HepG2 (cell line): ENCODE measurements around the gene POU6F2. TPM values are rescaled to one million over a fixed set of nuclear protein-coding genes. Genes with fewer than 3 reads are reported as not detected.

Source experiments
- ATAC-seq: fragments of 200-7000 bp; cut with Tn5 transposase; 3 replicates; pipeline ENCODE4 v1.9.1; 2020; ENCODE audit warnings: mild to moderate bottlenecking, moderate library complexity
- BruUV-seq: library from RNA; stranded (reverse); fragments of 400-500 nt; replicated peaks from 2 replicates; lab custom pipeline; 2021; lab: Mats Ljungman, UMichigan
- CTCF ChIA-PET: fragments of 300-600 bp; formaldehyde crosslinking; extraction: SDS; loops from one replicate; lab custom pipeline; 2021; ENCODE audit warnings: low total read pairs, inconsistent platforms, low intra/inter-chr PET ratio; lab: Yijun Ruan, JAX
- POLR2A ChIA-PET: fragments of 350-600 bp; sonication (Branson Sonifier 250); formaldehyde crosslinking; loops from one replicate; lab custom pipeline; 2020; ENCODE audit warnings: antibody characterized with exemption, inconsistent platforms; lab: Yijun Ruan, JAX
- DNase-seq: peaks from one replicate; pipeline ENCODE4 v3.0.0-alpha.2; 2015; ENCODE audit warnings: low spot score
- FAIRE-seq: peaks from 3 replicates; lab custom pipeline; 2011; peaks lifted over from hg19 to GRCh38; lab: Jason Lieb, UNC
- H2AFZ ChIP-seq: one replicate; pipeline ENCODE4 v1.6.1; 2011; ENCODE audit warnings: low read length, inconsistent platforms
- H3K27ac ChIP-seq: fragments of 300-600 bp; 3 replicates; pipeline ENCODE4 v1.8.0; 2011; ENCODE audit warnings: mixed run types, mild to moderate bottlenecking, mixed read lengths, low read length, inconsistent platforms; ENCODE audit not compliant: insufficient read depth; ENCODE audit errors: extremely low read length
- H3K27me3 ChIP-seq, 2 experiments: fragments of 200-600 bp in 1 of 2; 2 replicates in 1 of 2; 3 replicates in 1 of 2; pipeline versions ENCODE4 v1.6.0 to v1.8.0; 2011; ENCODE audit warnings: low read length in 2 of 2, mild to moderate bottlenecking in 2 of 2, moderate library complexity in 2 of 2, inconsistent platforms in 1 of 2; ENCODE audit not compliant: insufficient read depth in 2 of 2, control insufficient read depth in 1 of 2
- H3K36me3 ChIP-seq, 2 experiments: fragments of 200-600 bp in 1 of 2; replicated peaks in 1 of 2; 2 replicates in 1 of 2; 3 replicates in 1 of 2; pipeline versions ENCODE4 v1.5.1 to v1.8.0; 2011; ENCODE audit warnings: low read length in 2 of 2, inconsistent platforms in 1 of 2; ENCODE audit not compliant: insufficient read depth in 2 of 2, control insufficient read depth in 1 of 2
- H3K4me1 ChIP-seq: 2 replicates; pipeline ENCODE4 v1.5.1; 2012; ENCODE audit warnings: low read length, inconsistent platforms; ENCODE audit not compliant: insufficient read depth
- H3K4me2 ChIP-seq: 2 replicates; pipeline ENCODE4 v1.6.0; 2011; ENCODE audit warnings: low read depth, low read length, inconsistent platforms
- H3K4me3 ChIP-seq, 3 experiments: fragments of 200-600 bp in 1 of 3; sonication (generic), shearing (Covaris generic) in 1 of 3; replicated peaks in 1 of 3; 2 replicates each; pipeline ENCODE4 v1.5.1; 2011 to 2016; ENCODE audit warnings: low read length in 3 of 3, inconsistent platforms in 2 of 3, low read depth in 2 of 3, mild to moderate bottlenecking in 2 of 3, control low read depth in 1 of 3, mixed read lengths in 1 of 3; ENCODE audit not compliant: insufficient read depth in 1 of 3
- H3K79me2 ChIP-seq: one replicate; pipeline ENCODE4 v1.6.1; 2011; ENCODE audit warnings: low read length, inconsistent platforms; ENCODE audit not compliant: insufficient read depth
- H3K9ac ChIP-seq: 2 replicates; pipeline ENCODE4 v1.6.0; 2011; ENCODE audit warnings: mild to moderate bottlenecking, low read depth, low read length, inconsistent platforms; ENCODE audit not compliant: insufficient read depth
- H3K9me3 ChIP-seq: 2 replicates; pipeline ENCODE4 v1.5.1; 2012; ENCODE audit warnings: mild to moderate bottlenecking, low read length
- H4K20me1 ChIP-seq: 2 replicates; pipeline ENCODE4 v1.6.0; 2011; ENCODE audit warnings: inconsistent platforms, mild to moderate bottlenecking, low read length, moderate library complexity; ENCODE audit not compliant: insufficient read depth
- FOXM1 ChIP-seq: sonication (generic); formaldehyde crosslinking; IDR thresholded peaks from 2 replicates; pipeline ENCODE4 v1.5.0; 2020; ENCODE audit warnings: missing genetic modification reagents
- IRF9 ChIP-seq: sonication (generic); formaldehyde crosslinking; IDR thresholded peaks from 2 replicates; pipeline ENCODE4 v1.8.0; 2022; ENCODE audit warnings: missing genetic modification reagents, mild to moderate bottlenecking, borderline replicate concordance
- NAIF1 ChIP-seq: sonication (generic); formaldehyde crosslinking; IDR thresholded peaks from 2 replicates; pipeline ENCODE4 v1.5.0; 2020; ENCODE audit warnings: mild to moderate bottlenecking, missing genetic modification reagents, borderline replicate concordance
- PAX8 ChIP-seq: sonication (generic); formaldehyde crosslinking; IDR thresholded peaks from 2 replicates; pipeline ENCODE4 v1.8.0; 2022; ENCODE audit warnings: mild to moderate bottlenecking, missing genetic modification reagents, borderline replicate concordance
- ZNF318 ChIP-seq: sonication (generic); formaldehyde crosslinking; IDR thresholded peaks from 2 replicates; pipeline ENCODE4 v1.4.0; 2020; ENCODE audit warnings: mild to moderate bottlenecking, missing genetic modification reagents
- ZNF407 ChIP-seq: sonication (generic); formaldehyde crosslinking; IDR thresholded peaks from one replicate; pipeline ENCODE4 v1.5.1; 2020; ENCODE audit warnings: mild to moderate bottlenecking, missing genetic modification reagents; ENCODE audit errors: not compliant biosample characterization
- WGBS: methylation state at CpG from one replicate; pipeline ENCODE4 v1.1.6; 2017; ENCODE audit warnings: low lambda C conversion rate; 5-methylcytosine and 5-hydroxymethylcytosine counted together
- in situ Hi-C: cut with HindIII; loops from 2 replicates; pipeline ENCODE4 v1.10.0; 2017; ENCODE audit warnings: low pct_unique_long_range_greater_than_20kb; ENCODE audit not compliant: extremely low pct_ligation_motif_present
- intact Hi-C: fragments of 100-400 bp; cut with micrococcal nuclease; formaldehyde crosslinking; loops from one replicate; pipeline ENCODE4 v1.10.0; 2022; ENCODE audit not compliant: unreplicated experiment
- polyA plus RNA-seq, 8 experiments: library from polyadenylated mRNA; depleted of rRNA in 3 of 8; stranded (reverse) in 7 of 8; unstranded in 1 of 8; fragments of >200 nt; fragmentation: Illumina TruSeq in 4 of 8; extraction: Trizol in 4 of 8; gene quantifications; 2 replicates each; pipeline versions ENCODE4 v1.2.1 to v1.2.3, GENCODE V29; 2011 to 2016; ENCODE audit warnings: low read depth in 4 of 8, missing spikeins in 1 of 8, mixed read lengths in 1 of 8; ENCODE audit not compliant: insufficient read depth in 1 of 8
- total RNA-seq, 5 experiments: library from RNA; depleted of rRNA; stranded (reverse); fragments of >200 nt; fragmentation: Illumina TruSeq; extraction: Trizol; gene quantifications; 2 replicates each; pipeline ENCODE4 v1.2.3, GENCODE V29; 2016; ENCODE audit warnings: low read depth in 1 of 5

The POU6F2 gene
- total and polyA plus RNA-seq, 2 of the 13 experiments (the other 11 are each of a cell fraction or from before 2014, with no cell fraction given), result not detected

GRCh38 chr7:38962028-38962427, 15.7 kb upstream of the POU6F2 start:
- Histone ChIP-seq H3K27ac (no peak overlapping the region), H3K4me2 (no peak overlapping the region), H4K20me1 (no peaks in the 10 kb centered on the region), H3K9me3 (no peaks in the 10 kb centered on the region), H3K9ac (no peak overlapping the region), H3K4me3 (no peak overlapping the region), H3K36me3 (no peaks in the 10 kb centered on the region), H3K27me3 (no peaks in the 10 kb centered on the region), H3K79me2 (no peaks in the 10 kb centered on the region), H3K4me1 (no peaks in the 10 kb centered on the region), H2AFZ (no peak overlapping the region)
- ChIA-PET CTCF (no interaction called here), POLR2A (no interaction called here)
- 5% methylated on average over 1 of the region's 1 CpG for whole genome bisulfite sequencing
- intact Hi-C loops (no loop called here), in situ Hi-C loops (no loop called here)
- no TSS peak for BruUV-seq
- ATAC-seq (no peak), FAIRE-seq (no peak), DNase-seq (no peak)
- no peak for TF ChIP-seq FOXM1
- TF ChIP-seq IRF9 (CRISPR knock-in tag), result no peak
- TF ChIP-seq ZNF318, result no peak
- TF ChIP-seq NAIF1 (CRISPR knock-in tag), result no peak
- no peak for TF ChIP-seq PAX8 (CRISPR knock-in tag)
- no peak for TF ChIP-seq ZNF407 (CRISPR knock-in tag)
